Measurements from ENCODE around the gene DGKD.

The DGKD gene, protein sequence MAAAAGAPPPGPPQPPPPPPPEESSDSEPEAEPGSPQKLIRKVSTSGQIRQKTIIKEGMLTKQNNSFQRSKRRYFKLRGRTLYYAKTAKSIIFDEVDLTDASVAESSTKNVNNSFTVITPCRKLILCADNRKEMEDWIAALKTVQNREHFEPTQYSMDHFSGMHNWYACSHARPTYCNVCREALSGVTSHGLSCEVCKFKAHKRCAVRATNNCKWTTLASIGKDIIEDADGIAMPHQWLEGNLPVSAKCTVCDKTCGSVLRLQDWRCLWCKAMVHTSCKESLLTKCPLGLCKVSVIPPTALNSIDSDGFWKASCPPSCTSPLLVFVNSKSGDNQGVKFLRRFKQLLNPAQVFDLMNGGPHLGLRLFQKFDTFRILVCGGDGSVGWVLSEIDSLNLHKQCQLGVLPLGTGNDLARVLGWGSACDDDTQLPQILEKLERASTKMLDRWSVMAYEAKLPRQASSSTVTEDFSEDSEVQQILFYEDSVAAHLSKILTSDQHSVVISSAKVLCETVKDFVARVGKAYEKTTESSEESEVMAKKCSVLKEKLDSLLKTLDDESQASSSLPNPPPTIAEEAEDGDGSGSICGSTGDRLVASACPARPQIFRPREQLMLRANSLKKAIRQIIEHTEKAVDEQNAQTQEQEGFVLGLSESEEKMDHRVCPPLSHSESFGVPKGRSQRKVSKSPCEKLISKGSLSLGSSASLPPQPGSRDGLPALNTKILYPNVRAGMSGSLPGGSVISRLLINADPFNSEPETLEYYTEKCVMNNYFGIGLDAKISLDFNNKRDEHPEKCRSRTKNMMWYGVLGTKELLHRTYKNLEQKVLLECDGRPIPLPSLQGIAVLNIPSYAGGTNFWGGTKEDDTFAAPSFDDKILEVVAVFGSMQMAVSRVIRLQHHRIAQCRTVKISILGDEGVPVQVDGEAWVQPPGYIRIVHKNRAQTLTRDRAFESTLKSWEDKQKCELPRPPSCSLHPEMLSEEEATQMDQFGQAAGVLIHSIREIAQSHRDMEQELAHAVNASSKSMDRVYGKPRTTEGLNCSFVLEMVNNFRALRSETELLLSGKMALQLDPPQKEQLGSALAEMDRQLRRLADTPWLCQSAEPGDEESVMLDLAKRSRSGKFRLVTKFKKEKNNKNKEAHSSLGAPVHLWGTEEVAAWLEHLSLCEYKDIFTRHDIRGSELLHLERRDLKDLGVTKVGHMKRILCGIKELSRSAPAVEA
- long read RNA-seq, full-length matches to known transcripts, result 9 of 172 reads
- long read RNA-seq, partial matches to known transcripts, result 97 of 172 reads
- long read RNA-seq, other reads (novel, unspliced or antisense), result 66 of 172 reads

DNA sequence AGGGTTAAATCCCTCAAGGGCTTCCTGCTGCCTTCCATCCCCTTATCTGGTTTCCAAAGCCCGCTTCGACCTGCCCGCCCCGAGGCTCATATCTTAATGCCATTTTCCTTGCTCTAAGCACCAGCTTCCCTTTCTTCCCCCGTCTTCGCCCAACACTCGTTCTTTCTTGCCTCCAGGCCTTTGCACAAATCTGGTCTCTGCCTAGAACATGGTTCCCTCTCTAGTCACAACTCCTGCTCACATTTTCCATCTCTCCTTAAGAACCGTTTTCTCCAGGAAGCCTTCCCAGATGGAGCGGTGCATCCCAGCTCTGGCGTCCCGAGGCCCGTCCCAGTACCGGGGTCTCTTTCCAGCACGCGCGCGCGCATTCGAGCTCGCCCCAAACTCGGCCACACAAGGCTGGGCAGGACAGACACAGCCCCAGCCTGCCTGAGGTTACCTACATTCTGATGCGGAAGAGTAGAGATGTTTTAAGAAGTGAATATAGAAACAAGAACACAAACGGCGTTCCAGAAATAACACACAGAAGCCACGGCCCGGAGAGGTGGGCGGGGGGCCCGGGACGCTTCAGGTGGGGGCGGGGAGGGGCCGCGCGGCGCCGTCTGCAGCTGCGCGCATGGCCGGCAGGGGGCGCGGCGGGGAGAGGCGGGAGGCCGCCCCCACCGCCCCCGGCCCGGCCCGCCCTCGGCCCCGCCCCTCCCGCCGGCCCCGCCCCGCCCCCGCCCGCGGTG is at the start of gene DGKD:
Gene DGKD (plus strand): TSS at position 726 of the 731 bp plus-strand sequence. CDS start 25 bp downstream, outside the sequence.
- Histone ChIP-seq H3K27me3 (ENCODE audit: insufficient read depth, poor library complexity, severe bottlenecking) (no peaks in the 10 kb centered on the region), H3K27ac (replicated peaks) (peak within 1 kb of the TSS; percentile 56), H3K4me3 (replicated peaks; ENCODE audit: insufficient read depth, low read length) (peak within 1 kb of the TSS; percentile 90)
- DNase-seq (ENCODE audit: low read depth in 1 of 2, low spot score in 1 of 2), result peak in 1 of 2 experiments; percentile 42
- TF ChIP-seq, protein P1, sequence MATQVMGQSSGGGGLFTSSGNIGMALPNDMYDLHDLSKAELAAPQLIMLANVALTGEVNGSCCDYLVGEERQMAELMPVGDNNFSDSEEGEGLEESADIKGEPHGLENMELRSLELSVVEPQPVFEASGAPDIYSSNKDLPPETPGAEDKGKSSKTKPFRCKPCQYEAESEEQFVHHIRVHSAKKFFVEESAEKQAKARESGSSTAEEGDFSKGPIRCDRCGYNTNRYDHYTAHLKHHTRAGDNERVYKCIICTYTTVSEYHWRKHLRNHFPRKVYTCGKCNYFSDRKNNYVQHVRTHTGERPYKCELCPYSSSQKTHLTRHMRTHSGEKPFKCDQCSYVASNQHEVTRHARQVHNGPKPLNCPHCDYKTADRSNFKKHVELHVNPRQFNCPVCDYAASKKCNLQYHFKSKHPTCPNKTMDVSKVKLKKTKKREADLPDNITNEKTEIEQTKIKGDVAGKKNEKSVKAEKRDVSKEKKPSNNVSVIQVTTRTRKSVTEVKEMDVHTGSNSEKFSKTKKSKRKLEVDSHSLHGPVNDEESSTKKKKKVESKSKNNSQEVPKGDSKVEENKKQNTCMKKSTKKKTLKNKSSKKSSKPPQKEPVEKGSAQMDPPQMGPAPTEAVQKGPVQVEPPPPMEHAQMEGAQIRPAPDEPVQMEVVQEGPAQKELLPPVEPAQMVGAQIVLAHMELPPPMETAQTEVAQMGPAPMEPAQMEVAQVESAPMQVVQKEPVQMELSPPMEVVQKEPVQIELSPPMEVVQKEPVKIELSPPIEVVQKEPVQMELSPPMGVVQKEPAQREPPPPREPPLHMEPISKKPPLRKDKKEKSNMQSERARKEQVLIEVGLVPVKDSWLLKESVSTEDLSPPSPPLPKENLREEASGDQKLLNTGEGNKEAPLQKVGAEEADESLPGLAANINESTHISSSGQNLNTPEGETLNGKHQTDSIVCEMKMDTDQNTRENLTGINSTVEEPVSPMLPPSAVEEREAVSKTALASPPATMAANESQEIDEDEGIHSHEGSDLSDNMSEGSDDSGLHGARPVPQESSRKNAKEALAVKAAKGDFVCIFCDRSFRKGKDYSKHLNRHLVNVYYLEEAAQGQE (IDR thresholded peaks at IDR 0.05; ENCODE audit: insufficient replicate concordance, low read depth), result no peak
- TF ChIP-seq POLR2AphosphoS5 (IDR thresholded peaks at IDR 0.05; ENCODE audit: low read depth), result no peak
- TF ChIP-seq, protein P2, sequence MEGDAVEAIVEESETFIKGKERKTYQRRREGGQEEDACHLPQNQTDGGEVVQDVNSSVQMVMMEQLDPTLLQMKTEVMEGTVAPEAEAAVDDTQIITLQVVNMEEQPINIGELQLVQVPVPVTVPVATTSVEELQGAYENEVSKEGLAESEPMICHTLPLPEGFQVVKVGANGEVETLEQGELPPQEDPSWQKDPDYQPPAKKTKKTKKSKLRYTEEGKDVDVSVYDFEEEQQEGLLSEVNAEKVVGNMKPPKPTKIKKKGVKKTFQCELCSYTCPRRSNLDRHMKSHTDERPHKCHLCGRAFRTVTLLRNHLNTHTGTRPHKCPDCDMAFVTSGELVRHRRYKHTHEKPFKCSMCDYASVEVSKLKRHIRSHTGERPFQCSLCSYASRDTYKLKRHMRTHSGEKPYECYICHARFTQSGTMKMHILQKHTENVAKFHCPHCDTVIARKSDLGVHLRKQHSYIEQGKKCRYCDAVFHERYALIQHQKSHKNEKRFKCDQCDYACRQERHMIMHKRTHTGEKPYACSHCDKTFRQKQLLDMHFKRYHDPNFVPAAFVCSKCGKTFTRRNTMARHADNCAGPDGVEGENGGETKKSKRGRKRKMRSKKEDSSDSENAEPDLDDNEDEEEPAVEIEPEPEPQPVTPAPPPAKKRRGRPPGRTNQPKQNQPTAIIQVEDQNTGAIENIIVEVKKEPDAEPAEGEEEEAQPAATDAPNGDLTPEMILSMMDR (IDR thresholded peaks at IDR 0.05; ENCODE audit: insufficient read depth, low read length), result no peak
- no peak for TF ChIP-seq SPI1 (IDR thresholded peaks at IDR 0.05; ENCODE audit: borderline replicate concordance, low read depth)
- TF ChIP-seq GABPA (IDR thresholded peaks at IDR 0.05; ENCODE audit: low read depth), result no peak

DNA sequence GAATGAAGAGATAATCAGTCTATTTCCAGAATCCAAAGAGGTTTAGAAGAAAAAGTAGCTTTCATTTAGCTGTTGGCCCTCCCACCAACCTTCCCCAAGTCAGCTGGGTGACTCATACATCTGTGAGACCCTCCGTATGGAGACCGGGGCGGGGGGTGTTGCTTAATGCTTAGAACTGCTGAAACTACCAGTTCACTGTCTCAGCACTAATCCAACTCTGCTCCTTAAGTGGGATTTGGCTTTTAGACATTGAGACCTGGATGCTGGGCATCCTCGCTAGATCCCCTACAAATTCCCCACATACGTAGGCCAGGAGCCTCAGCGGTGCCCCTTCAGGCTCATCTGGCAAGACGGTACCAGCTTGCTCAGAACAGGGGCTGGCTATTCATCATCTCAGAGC is 46.7 kb upstream of the DGKD start, which contains the start of gene SAG:
Gene SAG (plus strand): TSS at position 252 of the 400 bp plus-strand sequence. CDS start 1,374 bp downstream, outside the sequence.
- Histone ChIP-seq H3K27ac (replicated peaks) (no peak within 1 kb of the TSS), H3K4me3 (replicated peaks; ENCODE audit: insufficient read depth, low read length) (no peak within 1 kb of the TSS), H3K27me3 (ENCODE audit: insufficient read depth, poor library complexity, severe bottlenecking) (no peaks in the 10 kb centered on the region)
- no peak for TF ChIP-seq SPI1 (IDR thresholded peaks at IDR 0.05; ENCODE audit: borderline replicate concordance, low read depth)
- TF ChIP-seq, protein P2 (IDR thresholded peaks at IDR 0.05; ENCODE audit: insufficient read depth, low read length), result no peak
- TF ChIP-seq, protein P1 (IDR thresholded peaks at IDR 0.05; ENCODE audit: insufficient replicate concordance, low read depth), result no peak
- no peak for TF ChIP-seq POLR2AphosphoS5 (IDR thresholded peaks at IDR 0.05; ENCODE audit: low read depth)
- no peak for TF ChIP-seq GABPA (IDR thresholded peaks at IDR 0.05; ENCODE audit: low read depth)
- no peak for DNase-seq (ENCODE audit: low read depth in 1 of 2, low spot score in 1 of 2)
